Activated effector memory CD4-positive, alpha-beta T cell treated with anti-CD3 and anti-CD28 coated beads, Interleukin-2, amount 50 U/mL, for 16 hours (primary cell): ENCODE results near the gene MCCD1.

ENCODE experiments used
- DNase-seq: peaks from one replicate; pipeline ENCODE4 v3.0.0-alpha.2; 2020

Gene MCCD1

DNA sequence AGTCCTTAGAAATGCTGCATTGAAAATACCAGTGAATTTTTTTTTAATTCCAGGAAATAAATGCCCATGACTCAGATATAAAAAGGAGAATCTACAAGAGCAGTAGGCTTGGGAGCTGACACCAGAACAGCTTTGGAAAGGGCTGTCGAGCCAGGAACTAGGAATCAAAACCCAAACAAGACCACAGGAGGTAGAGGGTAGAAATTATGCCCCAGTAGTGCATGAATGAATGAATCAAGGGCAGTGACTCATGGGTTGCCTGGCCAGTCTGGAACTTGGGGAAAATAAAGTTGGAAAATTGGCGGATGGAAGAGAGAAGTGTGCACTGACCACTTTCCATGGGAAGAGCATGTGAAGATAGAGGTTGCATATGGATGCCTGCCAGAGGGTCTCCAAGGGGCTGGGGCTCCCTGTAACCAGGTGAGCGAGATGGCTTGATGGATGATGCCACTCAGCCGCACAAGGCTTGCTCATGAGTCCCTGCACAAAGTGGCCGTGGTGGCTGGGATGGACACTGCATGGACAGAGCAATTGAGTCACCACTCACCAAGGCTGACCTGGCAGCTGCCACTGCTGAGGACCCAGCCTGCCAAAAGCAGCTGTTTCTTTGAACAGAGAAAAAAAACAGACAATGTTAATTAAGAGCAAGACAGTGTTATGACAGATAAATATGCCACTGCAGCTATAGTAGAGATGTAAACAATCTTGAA is 15.2 kb upstream of the MCCD1 start:
- DNase-seq: peak; percentile 54

DNA sequence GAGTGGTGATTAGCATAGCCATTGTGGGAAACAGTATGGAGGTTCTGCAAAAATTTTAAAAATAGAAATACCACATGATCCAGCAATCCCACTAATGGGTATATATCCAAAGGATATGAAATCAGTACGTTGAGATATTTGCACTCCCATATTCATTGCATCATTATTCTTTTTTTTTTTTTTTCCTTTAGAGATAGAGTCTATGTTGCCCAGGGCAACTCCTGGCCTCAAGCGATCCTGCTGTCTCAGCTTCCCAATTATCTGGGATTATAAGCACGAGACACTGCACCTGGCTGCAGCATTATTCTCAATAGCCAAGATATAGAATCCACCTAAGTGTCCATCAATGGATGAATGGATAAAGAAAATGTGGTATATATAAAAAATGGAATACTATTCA is 6.9 kb upstream of the MCCD1 start:
- no peak for DNase-seq

DNA sequence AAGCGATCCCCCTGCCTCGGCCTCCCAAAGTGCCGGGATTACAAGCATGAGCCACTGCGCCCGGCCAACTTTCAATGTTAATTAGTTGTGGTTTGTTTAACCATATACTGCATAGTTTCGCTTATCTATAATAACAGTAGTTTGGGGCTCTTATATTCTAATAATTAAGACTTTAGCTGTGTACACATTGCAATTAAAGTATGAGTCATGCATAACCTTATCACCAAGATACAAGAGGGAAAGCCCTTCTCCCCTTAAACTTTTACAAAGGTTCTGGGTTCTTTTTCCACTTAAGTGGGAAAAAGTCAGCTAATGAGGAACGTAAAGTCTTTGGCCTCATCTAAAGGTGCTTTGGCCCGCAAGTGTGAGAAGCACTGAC is 3.2 kb upstream of the MCCD1 start:
- DNase-seq: no peak

DNA sequence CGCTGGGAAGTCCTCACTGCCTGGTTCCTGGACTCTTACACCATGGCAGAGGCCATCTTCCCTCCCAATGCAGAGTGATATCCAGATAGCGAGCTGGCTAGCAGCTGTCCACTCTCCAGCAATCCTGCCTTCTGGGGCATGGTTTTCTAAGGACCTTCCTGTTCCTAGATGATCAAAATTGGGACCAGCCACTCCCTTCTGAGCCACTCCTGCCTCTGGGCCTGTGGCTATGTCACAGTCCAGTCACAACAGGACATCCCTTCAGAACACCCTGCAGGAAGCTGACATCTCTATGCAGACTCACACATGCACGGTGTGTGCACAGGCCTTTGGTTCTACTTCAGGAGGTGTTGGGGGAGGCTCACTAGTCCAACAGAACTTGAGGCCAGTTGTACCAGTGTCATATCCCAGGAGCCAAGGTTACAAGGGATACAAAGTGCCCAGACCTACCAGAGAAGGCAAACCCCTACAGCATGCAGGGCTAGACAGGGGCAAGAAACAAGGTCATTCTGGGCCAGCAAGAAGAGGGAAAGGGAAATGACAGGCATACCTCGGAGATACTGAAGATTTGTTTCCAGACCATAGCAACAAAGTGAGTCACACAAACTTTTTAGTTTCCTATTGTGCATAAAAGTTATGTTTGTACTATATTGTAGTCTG is 2.7 kb upstream of the MCCD1 start:
- DNase-seq: no peak

DNA sequence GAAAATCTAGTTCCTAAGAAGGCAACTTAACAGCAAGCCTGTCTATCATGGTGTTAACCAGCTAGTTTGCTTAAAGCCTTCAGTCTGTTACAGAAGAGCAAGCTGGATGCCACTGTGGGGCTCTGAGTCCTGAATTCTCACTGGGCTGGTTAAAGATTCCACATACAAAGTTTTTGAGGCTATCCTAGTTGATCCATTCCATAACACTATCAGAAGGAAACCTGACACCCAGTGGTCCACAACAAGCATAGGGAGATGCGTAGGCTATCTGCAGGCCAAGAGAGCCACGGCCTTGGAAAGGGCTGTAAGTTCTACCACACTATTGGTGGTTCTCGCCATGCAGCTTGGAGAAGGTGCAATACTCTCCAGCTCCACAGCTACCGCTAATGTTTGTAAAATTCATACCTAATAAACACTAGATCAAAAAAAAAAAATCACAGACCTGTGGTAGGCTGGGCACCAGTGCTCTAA is 420 bp upstream of the MCCD1 start:
- peak; percentile 6 for DNase-seq

DNA sequence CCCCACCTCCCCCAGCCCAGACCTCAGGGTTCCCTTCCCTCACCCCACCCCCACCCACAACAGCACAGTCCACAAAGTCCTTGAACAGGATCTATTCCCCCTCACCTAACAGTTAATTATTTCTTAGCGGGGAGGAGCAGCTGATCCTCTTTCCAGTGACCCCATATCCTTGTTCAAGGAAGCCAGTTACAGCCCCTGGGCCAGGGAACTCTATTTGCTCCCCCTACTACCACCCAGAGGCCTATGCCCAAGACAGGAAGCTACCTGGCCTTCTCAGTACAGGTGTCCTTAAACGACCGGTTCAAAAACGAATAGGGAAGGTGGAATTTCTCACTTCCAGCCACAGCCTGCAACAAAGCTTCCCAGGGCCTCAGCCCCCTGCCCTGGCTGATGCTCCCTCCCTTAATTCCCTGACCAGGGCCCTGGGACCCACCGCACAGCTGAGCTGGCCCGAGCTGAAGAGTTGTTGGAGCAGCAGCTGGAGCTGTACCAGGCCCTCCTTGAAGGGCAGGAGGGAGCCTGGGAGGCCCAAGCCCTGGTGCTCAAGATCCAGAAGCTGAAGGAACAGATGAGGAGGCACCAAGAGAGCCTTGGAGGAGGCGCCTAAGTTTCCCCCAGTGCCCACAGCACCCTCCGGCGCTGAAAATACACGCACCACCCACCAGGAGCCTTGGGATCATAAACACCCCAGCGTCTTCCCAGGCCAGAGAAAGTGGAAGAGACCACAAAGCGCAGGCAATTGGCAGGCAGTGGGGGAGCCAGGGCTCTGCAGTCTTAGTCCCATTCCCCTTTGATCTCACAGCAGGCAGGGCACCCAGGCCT is 778 bp downstream of the MCCD1 start:
- DNase-seq: peak; percentile 43

DNA sequence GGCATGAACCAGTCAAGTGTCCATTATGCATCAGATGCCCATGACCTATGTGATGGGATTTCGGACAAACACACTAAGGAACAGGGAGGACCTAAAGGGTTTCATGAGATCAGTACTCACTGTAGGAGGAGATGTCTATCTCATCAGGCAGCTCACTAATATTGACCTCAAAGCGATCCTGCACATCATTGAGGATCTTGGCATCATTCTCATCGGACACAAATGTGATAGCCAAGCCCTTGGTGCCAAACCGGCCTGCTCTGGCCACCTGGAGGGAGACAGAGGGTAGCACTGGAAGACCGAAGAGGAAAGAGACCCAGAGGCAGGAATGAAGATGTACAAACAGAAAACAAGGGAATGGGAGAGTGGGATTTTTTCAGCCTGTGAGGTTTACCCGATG is 1.9 kb downstream of the MCCD1 start:
- no peak for DNase-seq

DNA sequence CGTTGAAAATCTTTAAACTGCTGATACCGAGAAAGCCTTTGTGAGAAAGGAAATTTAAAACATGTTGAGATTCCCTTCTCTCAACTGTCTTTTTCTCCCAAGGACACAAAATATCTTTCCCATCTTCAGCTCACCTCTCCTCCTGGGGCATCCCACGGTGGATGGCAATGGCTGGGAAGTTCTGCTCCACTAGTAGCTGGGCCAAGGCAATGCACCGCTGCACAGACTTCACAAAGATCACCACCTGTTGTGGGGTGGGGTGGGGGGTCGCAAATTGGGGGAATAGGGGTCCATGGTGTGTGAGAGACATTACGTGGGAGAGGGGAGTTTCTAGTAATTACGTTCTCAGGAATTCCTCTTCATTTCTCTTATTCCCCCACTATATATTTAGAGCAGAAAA is 2.4 kb downstream of the MCCD1 start:
- no peak for DNase-seq

DNA sequence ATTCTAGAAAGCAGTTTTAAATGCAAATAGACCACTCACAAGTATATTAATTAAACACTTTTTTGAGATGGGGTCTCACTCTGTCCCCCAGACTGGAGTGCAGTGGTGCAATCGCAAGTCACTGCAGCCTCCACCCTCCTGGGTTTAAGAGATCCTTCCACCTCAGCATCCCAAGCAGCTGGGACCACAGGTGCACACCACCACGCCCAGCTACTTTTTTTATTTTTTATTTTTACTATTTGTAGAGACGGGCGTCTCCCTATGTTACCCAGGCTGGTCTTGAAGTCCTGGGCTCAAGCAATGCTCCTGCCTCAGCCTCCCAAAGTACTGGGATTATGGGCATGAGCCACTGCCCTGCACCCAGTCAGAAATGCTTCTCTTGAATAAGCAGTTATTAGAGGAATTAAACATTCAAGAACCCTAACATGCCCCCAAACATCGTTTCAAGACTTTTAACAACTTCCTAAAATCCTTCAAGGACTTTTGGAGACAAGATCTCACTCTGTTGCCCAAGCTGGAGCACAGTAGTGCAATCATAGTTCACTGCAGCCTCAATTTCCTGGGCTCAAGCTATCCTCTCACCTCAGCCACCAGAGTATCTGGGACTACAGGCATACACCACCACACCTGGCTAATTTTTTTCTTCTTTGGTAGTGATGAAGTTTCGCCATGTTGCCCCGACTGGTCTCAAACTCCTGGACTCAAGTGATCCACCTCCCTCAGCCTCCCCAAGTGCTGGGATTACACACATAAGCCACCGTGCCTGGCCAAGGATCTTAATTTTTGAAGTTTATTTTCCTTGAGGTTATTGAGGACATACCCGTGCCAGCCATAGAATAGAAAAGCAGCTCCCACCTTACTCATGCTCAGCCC is 3.2 kb downstream of the MCCD1 start:
- DNase-seq: no peak

DNA sequence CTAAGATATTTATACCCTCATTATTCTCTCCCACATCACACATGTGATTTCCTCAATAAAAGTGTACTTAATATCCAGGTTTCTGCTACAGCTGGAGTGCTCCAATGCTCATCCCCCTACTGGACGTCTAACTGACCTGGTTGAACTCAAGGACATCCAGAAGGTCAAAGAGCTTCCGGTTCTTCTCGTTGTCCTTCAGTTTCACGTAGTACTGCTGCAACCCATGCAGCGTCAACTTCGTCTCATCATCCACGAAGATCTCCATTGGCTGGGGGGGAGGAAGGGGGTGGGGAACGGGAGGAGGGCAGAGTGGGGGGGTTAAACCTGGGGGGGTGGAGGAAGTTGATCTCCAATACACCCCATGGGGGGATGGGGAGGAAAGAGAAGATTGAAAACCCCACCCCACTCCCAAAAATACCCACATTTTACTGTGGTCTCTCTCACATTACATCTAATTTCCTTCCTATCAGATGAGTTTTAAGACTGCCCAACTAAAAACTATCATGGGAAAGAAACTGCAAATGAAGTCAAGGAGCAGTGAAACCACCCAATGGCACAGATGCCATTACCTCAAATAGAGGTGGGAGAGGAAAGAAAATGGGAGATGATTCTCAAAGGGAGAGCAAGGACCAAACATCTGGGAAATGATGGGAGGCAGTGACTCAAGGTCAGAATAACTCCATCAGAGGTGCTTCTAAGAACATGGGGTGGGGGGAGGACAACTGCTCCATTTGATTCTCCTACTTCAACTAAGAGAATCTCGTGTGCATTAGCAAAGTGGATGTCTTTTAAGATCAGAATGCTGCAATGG is 4.1 kb downstream of the MCCD1 start:
- no peak for DNase-seq

DNA sequence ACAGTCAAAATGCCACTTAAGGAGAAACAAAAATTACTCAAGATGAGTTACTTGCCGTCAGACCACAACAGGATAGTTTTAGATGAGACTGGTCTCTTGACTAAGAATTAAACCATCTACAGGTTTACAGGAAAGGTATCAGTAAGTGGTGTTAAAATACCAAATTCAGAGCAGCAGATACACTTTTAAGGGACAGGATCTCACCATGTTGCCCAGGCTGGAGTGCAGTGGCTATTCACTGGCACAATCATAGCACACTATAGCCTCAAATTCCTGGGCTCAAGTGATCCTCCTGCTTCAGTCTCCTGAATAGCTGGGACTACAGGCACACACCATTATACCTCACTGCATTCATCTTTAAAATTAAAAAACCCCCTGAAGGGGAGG is 4.7 kb downstream of the MCCD1 start:
- DNase-seq: no peak

DNA sequence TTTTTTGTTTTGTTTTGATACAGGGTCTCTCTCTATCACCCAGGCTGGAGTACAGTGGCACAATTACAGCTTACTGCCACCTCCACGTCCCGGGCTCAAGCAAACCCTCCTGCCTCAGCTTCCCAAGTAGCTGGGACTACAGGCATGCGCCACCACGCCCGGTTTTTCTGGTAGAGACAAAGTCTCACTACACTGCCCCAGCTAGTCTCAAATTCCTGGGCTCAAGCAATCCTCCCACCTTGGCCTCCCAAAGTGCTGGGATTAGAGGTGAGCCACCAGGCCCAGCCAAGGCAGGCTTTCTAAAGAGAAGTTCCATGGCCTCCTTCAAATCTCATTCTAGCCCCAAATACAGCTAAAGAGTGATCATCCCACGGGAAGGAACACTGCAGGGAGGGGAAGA is 5.2 kb downstream of the MCCD1 start:
- no peak for DNase-seq

DNA sequence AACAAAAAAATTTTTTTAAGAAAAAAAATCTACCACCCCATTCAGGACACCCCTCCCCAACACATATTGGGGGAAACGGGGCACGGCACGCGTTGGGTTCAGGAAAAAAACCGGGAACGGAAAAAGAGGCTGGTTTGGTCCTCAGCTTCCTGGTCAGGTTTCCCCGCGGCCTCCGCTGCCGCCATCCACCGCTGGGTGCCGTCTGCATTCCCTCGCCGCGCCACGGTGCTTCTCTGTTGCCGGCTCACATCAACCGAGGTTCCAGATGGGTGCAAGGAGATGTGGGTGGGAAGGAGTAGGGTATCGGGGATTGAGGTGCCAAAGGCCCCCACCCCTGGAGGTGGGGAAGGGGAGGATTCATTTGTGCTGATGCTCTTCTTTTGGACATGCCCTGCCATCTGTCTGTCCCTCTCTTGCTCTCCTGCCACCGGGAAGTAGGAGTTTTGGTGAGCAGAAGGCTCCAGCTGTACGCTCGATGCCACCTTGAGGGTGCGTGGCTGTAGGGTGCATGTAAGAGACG is 5.8 kb downstream of the MCCD1 start:
- DNase-seq: no peak

DNA sequence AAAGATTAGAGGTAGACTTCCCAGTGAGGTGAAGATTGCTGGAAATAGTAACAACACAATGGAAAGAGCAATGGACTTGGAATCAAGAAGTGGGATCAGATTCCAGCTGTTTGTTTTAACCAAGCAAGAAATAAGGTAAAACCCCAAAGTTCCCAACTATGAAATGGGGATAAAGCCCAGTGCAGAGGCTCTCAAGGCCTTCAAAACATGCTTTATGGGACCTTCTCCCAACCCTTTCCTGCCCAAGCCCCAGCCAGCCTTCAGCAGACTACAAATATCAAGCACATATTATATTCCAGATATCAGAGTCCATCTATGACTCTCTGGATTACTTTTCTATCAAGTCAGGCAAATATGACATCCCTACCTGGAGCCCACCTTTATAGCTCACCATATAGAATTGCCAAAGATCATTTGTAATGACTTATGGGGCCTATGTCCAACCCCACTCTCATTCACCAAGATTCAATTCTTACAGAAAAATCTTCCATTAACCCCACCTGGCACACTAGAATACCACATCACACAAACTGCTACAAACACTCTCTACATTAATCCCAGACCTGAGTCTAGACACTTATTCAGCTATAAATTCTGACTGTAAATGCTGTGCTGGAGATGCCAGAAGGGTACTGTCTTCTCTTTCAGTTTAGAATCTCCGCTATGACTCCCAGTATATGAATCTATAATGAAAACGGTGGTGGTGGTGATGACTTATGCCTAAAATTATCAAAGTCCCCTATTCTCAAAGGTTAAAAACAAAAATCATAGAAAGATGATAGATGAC is 7.0 kb downstream of the MCCD1 start:
- no peak for DNase-seq

DNA sequence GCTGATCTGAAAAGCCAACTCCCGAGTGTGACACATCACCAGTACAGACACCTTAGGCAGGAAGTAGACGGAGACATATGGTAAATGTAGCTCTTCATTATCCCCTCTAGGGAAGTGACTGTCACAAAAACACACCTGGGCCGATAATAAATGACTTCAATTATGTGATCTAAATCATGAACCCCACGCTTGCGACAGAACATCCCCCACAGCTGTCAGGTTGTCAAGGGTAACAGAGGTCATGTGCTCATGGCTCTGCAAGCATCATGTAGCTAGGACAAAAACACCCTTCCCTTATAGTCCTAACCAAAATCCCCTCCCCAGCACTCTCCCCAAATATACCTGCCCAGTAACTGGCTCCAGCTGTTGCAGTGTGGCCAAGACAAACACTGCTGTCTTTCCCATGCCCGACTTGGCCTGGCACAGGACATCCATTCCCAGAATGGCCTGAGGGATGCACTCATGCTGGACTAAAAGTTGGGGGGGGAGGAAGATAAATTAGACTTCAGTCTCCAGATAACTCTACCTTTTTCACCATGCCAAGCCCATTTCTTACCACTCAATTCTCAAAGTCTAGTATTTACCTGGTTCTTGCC is 10.1 kb downstream of the MCCD1 start:
- DNase-seq: no peak

DNA sequence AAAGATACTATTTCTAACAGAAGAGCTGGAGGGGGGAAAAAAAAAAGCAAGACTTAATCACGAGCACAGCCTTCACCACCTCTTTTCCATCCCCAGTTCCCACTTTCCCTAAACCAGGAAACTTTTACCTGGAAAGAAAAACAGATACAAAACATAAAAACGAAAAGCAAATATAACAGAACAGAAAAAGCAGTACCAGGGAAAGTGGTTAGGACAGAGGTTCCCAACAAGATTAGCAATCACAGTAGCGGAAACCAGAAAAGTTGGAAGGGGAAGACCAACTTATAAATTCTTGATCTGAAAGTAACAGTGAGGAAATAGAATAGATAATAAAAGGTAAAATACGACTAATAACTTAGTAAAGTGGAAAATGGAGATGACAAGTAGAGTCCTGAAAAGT is 11.9 kb downstream of the MCCD1 start:
- no peak for DNase-seq

DNA sequence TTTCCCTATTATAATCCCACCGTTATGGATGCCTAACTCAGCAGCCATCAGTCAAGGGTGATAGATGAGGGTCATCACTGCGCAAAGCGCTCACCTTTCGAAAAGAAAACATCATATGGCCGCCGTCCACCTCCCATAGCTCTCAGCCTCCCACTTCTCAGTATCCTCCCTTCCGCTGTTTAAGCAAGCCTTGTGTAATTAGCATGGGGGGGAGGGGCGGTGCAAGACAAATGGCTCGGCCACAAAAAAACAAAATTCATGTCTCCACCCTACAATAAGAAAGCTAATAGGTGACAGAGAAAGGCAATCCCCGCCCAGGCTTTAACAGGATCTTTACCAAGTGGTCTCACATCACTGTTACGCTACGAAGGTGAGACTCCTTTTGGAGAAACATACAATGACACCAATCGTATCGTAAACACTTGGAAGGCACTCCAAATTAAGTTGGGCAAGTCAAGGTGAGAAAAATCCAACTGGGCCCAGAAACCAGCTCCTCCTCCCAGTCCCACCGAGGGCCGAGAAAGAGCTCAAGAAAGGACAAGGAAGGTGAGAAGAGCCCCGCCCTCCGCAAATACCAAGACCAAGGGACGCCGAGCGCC is 12.4 kb downstream of the MCCD1 start:
- peak; percentile 87 for DNase-seq

DNA sequence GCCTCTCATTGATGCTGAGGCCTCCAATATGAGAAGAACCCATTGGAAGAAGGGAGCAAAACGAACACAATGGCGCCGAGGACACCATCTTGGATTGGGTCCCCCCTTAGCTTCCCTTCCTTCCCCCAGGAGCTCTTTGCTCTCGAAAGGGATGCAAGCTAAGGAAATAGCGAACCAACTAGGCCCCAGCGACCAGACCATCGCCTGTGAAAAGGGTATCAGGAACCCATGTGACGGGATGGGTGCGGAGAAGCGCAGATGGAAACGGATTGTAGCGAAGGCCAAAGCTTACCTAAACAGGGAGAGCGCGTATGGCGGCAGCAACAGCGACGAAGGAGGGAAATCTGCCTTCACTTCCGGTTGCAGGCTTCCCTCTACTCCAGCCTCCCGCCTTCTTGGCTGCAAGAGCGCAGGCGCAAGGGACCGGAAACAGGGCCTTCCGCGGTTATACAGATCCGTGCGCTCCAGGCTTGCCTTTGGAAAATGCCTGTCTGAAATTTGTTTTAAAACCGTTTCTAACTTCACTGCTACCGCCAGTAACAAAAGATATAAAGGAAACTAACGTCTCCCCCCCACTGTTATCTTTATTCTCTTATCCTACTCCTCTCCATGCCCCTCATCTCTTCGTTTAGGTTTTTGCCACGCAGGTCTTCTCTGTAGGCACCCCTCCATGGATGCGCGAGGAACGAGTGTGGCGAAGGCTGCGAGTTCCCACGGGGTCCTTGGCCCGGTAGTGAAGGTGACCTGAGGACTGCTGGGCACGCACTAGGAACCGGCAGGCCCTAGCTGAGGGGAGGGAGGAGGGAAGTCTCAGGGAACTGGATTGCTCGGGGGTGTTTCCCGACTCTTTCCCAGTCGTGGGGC is 13.1 kb downstream of the MCCD1 start, which contains the start of gene DDX39B:
TSS of gene DDX39B (minus strand) at position 346 of the 864 bp plus-strand sequence. CDS start 1,471 bp downstream, outside the sequence.
- DNase-seq: peak; percentile 97

DNA sequence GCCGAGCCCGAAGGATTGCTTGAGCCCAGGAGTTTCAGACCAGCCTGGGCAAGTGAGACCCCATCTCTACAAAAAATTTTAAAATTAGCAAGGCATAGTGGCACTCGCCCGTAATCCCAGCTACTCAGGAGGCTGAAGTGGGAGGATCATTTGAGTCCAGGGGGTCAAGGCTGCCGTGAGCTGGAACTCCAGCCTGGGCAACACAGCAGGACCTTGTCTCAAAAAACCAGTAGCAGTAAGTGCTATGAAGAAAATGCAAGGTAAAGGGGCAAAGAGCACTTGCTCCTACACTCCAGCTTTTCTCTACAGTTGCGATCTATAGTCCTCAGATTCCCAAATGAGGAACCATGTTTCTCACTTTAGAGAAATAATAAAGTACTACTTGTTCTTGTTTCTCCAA is 14.9 kb downstream of the MCCD1 start:
- no peak for DNase-seq
